NCI-H345 treated with DMSO at 0.1 percent for 48 hours (cell line): ENCODE data around the gene NEK8.
"Not testable (repeated sequence)": the region's sequence is repeated elsewhere in the genome, so short reads cannot be mapped to it uniquely, and the experiment has no call there.

Source experiments
- DNase-seq: peaks from one replicate; lab custom pipeline; 2025; ENCODE audit not compliant: unreplicated experiment; lab: John Stamatoyannopoulos, UW

NEK8 gene

GRCh38 chr17:28710861-28711722, 17.5 kb upstream of the NEK8 start:
- peak; percentile 92 for DNase-seq

GRCh38 chr17:28711723-28712031, 16.9 kb upstream of the NEK8 start, which contains the start of gene PROCA1:
TSS of gene PROCA1 (minus strand) at chr17:28711888. CDS start at chr17:28711660, 228 bp downstream.
- DNase-seq = no peak

GRCh38 chr17:28712032-28712704, 16.4 kb upstream of the NEK8 start:
- peak; percentile 26 for DNase-seq

- DNase-seq = no peak
Observed at GRCh38 chr17:28712705-28713415, 15.7 kb upstream of the NEK8 start.

- no peak for DNase-seq
Observed at GRCh38 chr17:28714281-28714680, 14.3 kb upstream of the NEK8 start.

GRCh38 chr17:28715217-28715616, 13.4 kb upstream of the NEK8 start:
- no peak for DNase-seq

- DNase-seq = no peak
Observed at GRCh38 chr17:28716740-28717577, 11.6 kb upstream of the NEK8 start.

GRCh38 chr17:28717578-28718332, 10.8 kb upstream of the NEK8 start, which contains the start of gene RAB34:
TSS of gene RAB34 (minus strand) at chr17:28717868. CDS start at chr17:28717266, 602 bp downstream.
- DNase-seq = no peak

- no peak for DNase-seq
Observed at GRCh38 chr17:28718333-28719020, 10.1 kb upstream of the NEK8 start.

- DNase-seq = no peak
Observed at GRCh38 chr17:28719021-28719433, 9.6 kb upstream of the NEK8 start.

GRCh38 chr17:28720247-28720996, 8.2 kb upstream of the NEK8 start:
- DNase-seq = no peak

GRCh38 chr17:28720997-28721329, 7.6 kb upstream of the NEK8 start:
- DNase-seq = not testable (repeated sequence)

GRCh38 chr17:28722417-28723158, 6.0 kb upstream of the NEK8 start:
- DNase-seq = no peak

GRCh38 chr17:28723159-28723835, 5.3 kb upstream of the NEK8 start:
- DNase-seq = no peak

- DNase-seq = not testable (repeated sequence)
Observed at GRCh38 chr17:28723836-28724499, 4.6 kb upstream of the NEK8 start.

- DNase-seq = no peak
Observed at GRCh38 chr17:28724500-28725165, 4.0 kb upstream of the NEK8 start.
